ENCODE results near the gene ADAMTSL1.

Gene ADAMTSL1

DNA sequence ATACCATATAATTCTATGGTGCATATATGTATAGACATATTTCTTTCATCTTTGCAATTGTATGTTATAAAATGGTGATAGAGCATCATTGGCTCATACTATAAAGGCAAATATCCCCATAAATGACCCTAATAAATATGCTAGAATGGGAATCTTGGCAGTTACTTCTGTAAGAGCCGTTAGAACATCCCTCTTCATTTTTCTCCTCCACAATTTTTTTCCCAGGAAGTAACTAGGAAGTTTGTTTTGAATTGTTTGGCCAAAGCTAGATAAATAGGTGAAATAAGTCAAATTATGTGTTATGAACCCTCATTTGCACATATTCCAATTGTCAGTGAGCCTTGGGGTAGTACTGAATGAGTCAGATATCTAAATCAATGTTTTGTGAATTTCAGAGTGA, 209.9 kb downstream of the ADAMTSL1 start:
- no peak overlapping the region for H3K4me3 ChIP-seq (ENCODE audit: low read depth, low read length)
- no peaks in the 10 kb centered on the region for H3K9me3 ChIP-seq (ENCODE audit: control insufficient read depth, insufficient read depth, low read depth, low read length)
- no peaks in the 10 kb centered on the region for H3K4me1 ChIP-seq (ENCODE audit: control insufficient read depth, insufficient read depth, low read length)
- TF ChIP-seq PRDM1 (tag by site-specific recombination; IDR thresholded peaks at IDR 0.05) (no peak), TCF7L2 (IDR thresholded peaks at IDR 0.05; ENCODE audit: borderline replicate concordance, low read depth, low read length) (no peak), ZNF146 (tag by site-specific recombination; IDR thresholded peaks at IDR 0.05) (no peak), ZNF510 (tag by site-specific recombination; IDR thresholded peaks at IDR 0.05; ENCODE audit: insufficient replicate concordance) (no peak), KLF10 (tag by site-specific recombination; IDR thresholded peaks at IDR 0.05) (no peak), ZNF529 (tag by site-specific recombination; IDR thresholded peaks at IDR 0.05; ENCODE audit: insufficient replicate concordance) (no peak), BCL11A (tag by site-specific recombination; IDR thresholded peaks at IDR 0.05; ENCODE audit: low read depth) (no peak), HOXA7 (CRISPR knock-in tag; IDR thresholded peaks at IDR 0.05; ENCODE audit: borderline replicate concordance) (no peak), ZNF624 (tag by site-specific recombination; IDR thresholded peaks at IDR 0.05) (no peak), ZNF555 (tag by site-specific recombination; conservative IDR thresholded peaks at IDR 0.05) (no peak), ZNF785 (tag by site-specific recombination; IDR thresholded peaks at IDR 0.05) (no peak), ZNF677 (tag by site-specific recombination; IDR thresholded peaks at IDR 0.05) (no peak), ZFP37 (tag by site-specific recombination; IDR thresholded peaks at IDR 0.05) (no peak), SCRT1 (tag by site-specific recombination; IDR thresholded peaks at IDR 0.05; ENCODE audit: borderline replicate concordance) (no peak), ZFP41 (tag by site-specific recombination; IDR thresholded peaks at IDR 0.05; ENCODE audit: borderline replicate concordance) (no peak)
- TF ChIP-seq, protein P1, sequence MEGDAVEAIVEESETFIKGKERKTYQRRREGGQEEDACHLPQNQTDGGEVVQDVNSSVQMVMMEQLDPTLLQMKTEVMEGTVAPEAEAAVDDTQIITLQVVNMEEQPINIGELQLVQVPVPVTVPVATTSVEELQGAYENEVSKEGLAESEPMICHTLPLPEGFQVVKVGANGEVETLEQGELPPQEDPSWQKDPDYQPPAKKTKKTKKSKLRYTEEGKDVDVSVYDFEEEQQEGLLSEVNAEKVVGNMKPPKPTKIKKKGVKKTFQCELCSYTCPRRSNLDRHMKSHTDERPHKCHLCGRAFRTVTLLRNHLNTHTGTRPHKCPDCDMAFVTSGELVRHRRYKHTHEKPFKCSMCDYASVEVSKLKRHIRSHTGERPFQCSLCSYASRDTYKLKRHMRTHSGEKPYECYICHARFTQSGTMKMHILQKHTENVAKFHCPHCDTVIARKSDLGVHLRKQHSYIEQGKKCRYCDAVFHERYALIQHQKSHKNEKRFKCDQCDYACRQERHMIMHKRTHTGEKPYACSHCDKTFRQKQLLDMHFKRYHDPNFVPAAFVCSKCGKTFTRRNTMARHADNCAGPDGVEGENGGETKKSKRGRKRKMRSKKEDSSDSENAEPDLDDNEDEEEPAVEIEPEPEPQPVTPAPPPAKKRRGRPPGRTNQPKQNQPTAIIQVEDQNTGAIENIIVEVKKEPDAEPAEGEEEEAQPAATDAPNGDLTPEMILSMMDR (tag by site-specific recombination; IDR thresholded peaks at IDR 0.05), result no peak
- TF ChIP-seq, protein P2, sequence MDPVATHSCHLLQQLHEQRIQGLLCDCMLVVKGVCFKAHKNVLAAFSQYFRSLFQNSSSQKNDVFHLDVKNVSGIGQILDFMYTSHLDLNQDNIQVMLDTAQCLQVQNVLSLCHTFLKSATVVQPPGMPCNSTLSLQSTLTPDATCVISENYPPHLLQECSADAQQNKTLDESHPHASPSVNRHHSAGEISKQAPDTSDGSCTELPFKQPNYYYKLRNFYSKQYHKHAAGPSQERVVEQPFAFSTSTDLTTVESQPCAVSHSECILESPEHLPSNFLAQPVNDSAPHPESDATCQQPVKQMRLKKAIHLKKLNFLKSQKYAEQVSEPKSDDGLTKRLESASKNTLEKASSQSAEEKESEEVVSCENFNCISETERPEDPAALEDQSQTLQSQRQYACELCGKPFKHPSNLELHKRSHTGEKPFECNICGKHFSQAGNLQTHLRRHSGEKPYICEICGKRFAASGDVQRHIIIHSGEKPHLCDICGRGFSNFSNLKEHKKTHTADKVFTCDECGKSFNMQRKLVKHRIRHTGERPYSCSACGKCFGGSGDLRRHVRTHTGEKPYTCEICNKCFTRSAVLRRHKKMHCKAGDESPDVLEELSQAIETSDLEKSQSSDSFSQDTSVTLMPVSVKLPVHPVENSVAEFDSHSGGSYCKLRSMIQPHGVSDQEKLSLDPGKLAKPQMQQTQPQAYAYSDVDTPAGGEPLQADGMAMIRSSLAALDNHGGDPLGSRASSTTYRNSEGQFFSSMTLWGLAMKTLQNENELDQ (tag by site-specific recombination; IDR thresholded peaks at IDR 0.05; ENCODE audit: low read depth), result no peak
- TF ChIP-seq, protein P3, sequence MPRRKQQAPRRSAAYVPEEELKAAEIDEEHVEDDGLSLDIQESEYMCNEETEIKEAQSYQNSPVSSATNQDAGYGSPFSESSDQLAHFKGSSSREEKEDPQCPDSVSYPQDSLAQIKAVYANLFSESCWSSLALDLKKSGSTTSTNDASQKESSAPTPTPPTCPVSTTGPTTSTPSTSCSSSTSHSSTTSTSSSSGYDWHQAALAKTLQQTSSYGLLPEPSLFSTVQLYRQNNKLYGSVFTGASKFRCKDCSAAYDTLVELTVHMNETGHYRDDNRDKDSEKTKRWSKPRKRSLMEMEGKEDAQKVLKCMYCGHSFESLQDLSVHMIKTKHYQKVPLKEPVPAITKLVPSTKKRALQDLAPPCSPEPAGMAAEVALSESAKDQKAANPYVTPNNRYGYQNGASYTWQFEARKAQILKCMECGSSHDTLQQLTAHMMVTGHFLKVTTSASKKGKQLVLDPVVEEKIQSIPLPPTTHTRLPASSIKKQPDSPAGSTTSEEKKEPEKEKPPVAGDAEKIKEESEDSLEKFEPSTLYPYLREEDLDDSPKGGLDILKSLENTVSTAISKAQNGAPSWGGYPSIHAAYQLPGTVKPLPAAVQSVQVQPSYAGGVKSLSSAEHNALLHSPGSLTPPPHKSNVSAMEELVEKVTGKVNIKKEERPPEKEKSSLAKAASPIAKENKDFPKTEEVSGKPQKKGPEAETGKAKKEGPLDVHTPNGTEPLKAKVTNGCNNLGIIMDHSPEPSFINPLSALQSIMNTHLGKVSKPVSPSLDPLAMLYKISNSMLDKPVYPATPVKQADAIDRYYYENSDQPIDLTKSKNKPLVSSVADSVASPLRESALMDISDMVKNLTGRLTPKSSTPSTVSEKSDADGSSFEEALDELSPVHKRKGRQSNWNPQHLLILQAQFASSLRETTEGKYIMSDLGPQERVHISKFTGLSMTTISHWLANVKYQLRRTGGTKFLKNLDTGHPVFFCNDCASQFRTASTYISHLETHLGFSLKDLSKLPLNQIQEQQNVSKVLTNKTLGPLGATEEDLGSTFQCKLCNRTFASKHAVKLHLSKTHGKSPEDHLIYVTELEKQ (tag by site-specific recombination; IDR thresholded peaks at IDR 0.05; ENCODE audit: borderline replicate concordance), result no peak
- no peaks in the 10 kb centered on the region for H3K36me3 ChIP-seq (ENCODE audit: control insufficient read depth in 2 of 2, insufficient read depth in 1 of 2, low read length in 2 of 2)
- ChIA-PET CTCF (no interaction called here), POLR2A (no interaction called here)
- H3K27ac ChIP-seq (ENCODE audit: extremely low read depth, low read depth, low read length), result no peak overlapping the region
